ENCODE results near the gene CTNNBL1. TPM values are rescaled to one million over a fixed set of nuclear protein-coding genes. Genes with fewer than 3 reads are reported as not detected.
A peak's percentile ranks its signal among the peaks of the same experiment; 100 is the strongest.

The CTNNBL1 gene
- total and polyA plus RNA-seq, 2 experiments from 2014 or later = 25.3 to 53.7 TPM

DNA sequence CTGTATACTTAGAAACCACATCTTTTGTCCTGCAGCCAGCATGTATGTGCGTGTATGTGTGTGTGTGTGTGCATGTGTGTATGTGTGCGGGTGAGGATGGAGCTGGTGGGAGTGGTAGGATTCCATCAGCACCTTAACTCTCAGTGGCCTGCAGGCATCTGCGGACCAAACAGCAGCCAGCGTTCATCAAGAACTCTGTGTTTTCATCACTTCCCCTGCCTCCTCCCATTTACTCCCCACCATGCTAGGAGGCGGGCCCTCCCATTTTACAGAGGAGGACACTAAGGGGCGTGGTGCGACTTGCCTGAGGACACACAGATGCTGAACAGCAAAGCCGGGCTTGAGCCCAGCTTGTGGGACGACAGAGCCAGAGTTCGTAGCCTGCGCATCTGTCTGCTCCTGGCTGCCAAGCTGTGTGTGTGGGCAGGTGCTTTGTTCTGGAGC, 218.0 kb downstream of the CTNNBL1 start:
- peak overlapping the region; percentile 6 for H3K4me2 ChIP-seq (ENCODE audit: unreplicated experiment)
- TF ChIP-seq EZH2phosphoT487 (IDR thresholded peaks at IDR 0.05; ENCODE audit: insufficient read depth, low read depth) (no peak), EZH2 (IDR thresholded peaks at IDR 0.05; ENCODE audit: insufficient read depth, poor library complexity, severe bottlenecking) (no peak)
- in situ Hi-C loops (cut with MboI) = no loop called here

GRCh38 chr20:37912874-37913273, 219.0 kb downstream of the CTNNBL1 start:
- Histone ChIP-seq H3F3A (ENCODE audit: insufficient read depth) (peaks cover 6% of the 10 kb centered on the region; the same call in 1 of the 2 replicates), H2AFZ (no peak overlapping the region), H3K9me3 (ENCODE audit: low read depth) (no peaks in the 10 kb centered on the region), H3K27ac (no peak overlapping the region), H3K79me2 (ENCODE audit: insufficient read depth) (no peaks in the 10 kb centered on the region), H3K9me2 (ENCODE audit: insufficient read depth) (no peaks in the 10 kb centered on the region), H3K36me3 (ENCODE audit: low read depth) (no peaks in the 10 kb centered on the region), H3K4me3 (no peak overlapping the region), H3K4me1 (ENCODE audit: insufficient read depth) (peaks cover 13% of the 10 kb centered on the region), H3K9ac (no peak overlapping the region), H3K4me2 (ENCODE audit: unreplicated experiment) (no peak overlapping the region), H3K27me3 (replicated peaks; ENCODE audit: insufficient read depth) (peaks cover 17% of the 10 kb centered on the region), H4K20me1 (ENCODE audit: insufficient read depth) (no peaks in the 10 kb centered on the region)
- in situ Hi-C loops (cut with MboI) = no loop called here
- no peak for DNase-seq
- WGBS, 2 experiments (ENCODE audit: low coverage in 1 of 2, low lambda C conversion rate in 2 of 2, missing lambda C conversion rate in 2 of 2) = 53 to 68% methylated on average over 6 of the region's 6 CpGs
- TF ChIP-seq EZH2phosphoT487 (IDR thresholded peaks at IDR 0.05; ENCODE audit: insufficient read depth, low read depth) (no peak), EZH2 (IDR thresholded peaks at IDR 0.05; ENCODE audit: insufficient read depth, poor library complexity, severe bottlenecking) (no peak)

More for the DNA sequence above, 218.0 kb downstream of the CTNNBL1 start:
- Histone ChIP-seq H3K9ac (no peak overlapping the region), H2AFZ (no peak overlapping the region), H3K9me3 (ENCODE audit: low read depth) (no peaks in the 10 kb centered on the region), H3K27me3 (replicated peaks; ENCODE audit: insufficient read depth) (peaks cover 15% of the 10 kb centered on the region), H3F3A (ENCODE audit: insufficient read depth) (peaks cover 13% of the 10 kb centered on the region; the same call in 1 of the 2 replicates), H3K36me3 (ENCODE audit: low read depth) (no peaks in the 10 kb centered on the region), H4K20me1 (ENCODE audit: insufficient read depth) (no peaks in the 10 kb centered on the region), H3K4me3 (no peak overlapping the region), H3K9me2 (ENCODE audit: insufficient read depth) (no peaks in the 10 kb centered on the region), H3K4me1 (ENCODE audit: insufficient read depth) (peaks cover 22% of the 10 kb centered on the region), H3K79me2 (ENCODE audit: insufficient read depth) (no peaks in the 10 kb centered on the region), H3K27ac (no peak overlapping the region)
- 2 to 5% methylated on average over 11 of the region's 11 CpGs for WGBS, 2 experiments (ENCODE audit: low coverage in 1 of 2, low lambda C conversion rate in 2 of 2, missing lambda C conversion rate in 2 of 2)
- peak; percentile 79 for DNase-seq

- Histone ChIP-seq H3K9me3 (ENCODE audit: low read depth) (no peaks in the 10 kb centered on the region), H3K4me1 (ENCODE audit: insufficient read depth) (peaks cover 6% of the 10 kb centered on the region; the same call in 1 of the 2 replicates), H3K4me2 (ENCODE audit: unreplicated experiment) (no peak overlapping the region), H3K79me2 (ENCODE audit: insufficient read depth) (no peaks in the 10 kb centered on the region), H3K9ac (no peak overlapping the region), H3K27me3 (replicated peaks; ENCODE audit: insufficient read depth) (peaks cover 24% of the 10 kb centered on the region), H4K20me1 (ENCODE audit: insufficient read depth) (no peaks in the 10 kb centered on the region), H3K4me3 (no peak overlapping the region), H3K9me2 (ENCODE audit: insufficient read depth) (no peaks in the 10 kb centered on the region), H2AFZ (no peak overlapping the region), H3K36me3 (ENCODE audit: low read depth) (no peaks in the 10 kb centered on the region), H3F3A (ENCODE audit: insufficient read depth) (no peaks in the 10 kb centered on the region), H3K27ac (no peak overlapping the region)
- no peak for TF ChIP-seq EZH2 (IDR thresholded peaks at IDR 0.05; ENCODE audit: insufficient read depth, poor library complexity, severe bottlenecking)
- no peak for TF ChIP-seq EZH2phosphoT487 (IDR thresholded peaks at IDR 0.05; ENCODE audit: insufficient read depth, low read depth)
- WGBS, 2 experiments (ENCODE audit: low coverage in 1 of 2, low lambda C conversion rate in 2 of 2, missing lambda C conversion rate in 2 of 2) = 64 to 67% methylated on average over 18 to 19 of the region's 19 CpGs
- in situ Hi-C loops (cut with MboI) = no loop called here
- DNase-seq = no peak
Observed at GRCh38 chr20:37913567-37914366, 219.9 kb downstream of the CTNNBL1 start.

DNA sequence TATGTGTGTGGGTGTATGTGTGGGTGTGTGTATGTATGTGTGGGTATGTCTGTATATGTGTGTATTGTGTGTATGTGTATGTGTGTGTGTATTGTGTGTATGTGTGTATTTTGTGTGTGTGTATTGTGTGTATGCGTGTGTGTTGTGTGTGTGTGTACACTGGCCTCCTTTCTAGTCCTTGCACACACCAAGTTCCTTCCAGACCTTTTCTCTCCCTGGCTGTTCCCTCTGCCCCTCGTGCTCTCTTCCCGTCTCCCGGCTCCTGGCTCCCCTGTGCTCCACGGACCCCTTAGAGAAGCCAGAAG, 220.5 kb downstream of the CTNNBL1 start:
- H3K36me3 ChIP-seq (ENCODE audit: low read depth) = no peaks in the 10 kb centered on the region
- H3K9me3 ChIP-seq (ENCODE audit: low read depth) = no peaks in the 10 kb centered on the region
- H3F3A ChIP-seq (ENCODE audit: insufficient read depth) = no peaks in the 10 kb centered on the region
- no peak overlapping the region for H3K4me2 ChIP-seq (ENCODE audit: unreplicated experiment)
- no peaks in the 10 kb centered on the region for H4K20me1 ChIP-seq (ENCODE audit: insufficient read depth)
- TF ChIP-seq EZH2 (IDR thresholded peaks at IDR 0.05; ENCODE audit: insufficient read depth, poor library complexity, severe bottlenecking) (no peak), EZH2phosphoT487 (IDR thresholded peaks at IDR 0.05; ENCODE audit: insufficient read depth, low read depth) (no peak)
- 53 to 63% methylated on average over 4 to 5 of the region's 5 CpGs for WGBS, 2 experiments (ENCODE audit: low coverage in 1 of 2, low lambda C conversion rate in 2 of 2, missing lambda C conversion rate in 2 of 2)
- H3K9me2 ChIP-seq (ENCODE audit: insufficient read depth) = no peaks in the 10 kb centered on the region
- peaks cover 6% of the 10 kb centered on the region; the same call in 1 of the 2 replicates for H3K4me1 ChIP-seq (ENCODE audit: insufficient read depth)
- no peak overlapping the region for H3K4me3 ChIP-seq
- no peak overlapping the region for H2AFZ ChIP-seq
- no peaks in the 10 kb centered on the region for H3K79me2 ChIP-seq (ENCODE audit: insufficient read depth)
- no peak overlapping the region for H3K9ac ChIP-seq
- DNase-seq = no peak
- in situ Hi-C loops (cut with MboI) = no loop called here
- no peak overlapping the region for H3K27ac ChIP-seq
- peaks cover 28% of the 10 kb centered on the region for H3K27me3 ChIP-seq (replicated peaks; ENCODE audit: insufficient read depth)

Data from GM23248 (cell line).